LNCAP (cell line): ENCODE measurements around the gene RAB11FIP4.

Experiments
- CTCF ChIP-seq: fragments of 450-650 bp; IDR thresholded peaks from 2 replicates; pipeline ENCODE4 v1.5.1; 2017; ENCODE audit warnings: mild to moderate bottlenecking

Gene RAB11FIP4

GRCh38 chr17:31398381-31399311 is 7.2 kb downstream of the RAB11FIP4 start:
- no peak for TF ChIP-seq CTCF

GRCh38 chr17:31400481-31400950 is 9.0 kb downstream of the RAB11FIP4 start:
- TF ChIP-seq CTCF: no peak

- TF ChIP-seq CTCF: no peak
Measured at GRCh38 chr17:31401456-31402254, 10.2 kb downstream of the RAB11FIP4 start.

GRCh38 chr17:31404028-31404949 is 12.8 kb downstream of the RAB11FIP4 start:
- TF ChIP-seq CTCF: no peak

GRCh38 chr17:31405890-31406371 is 14.5 kb downstream of the RAB11FIP4 start:
- no peak for TF ChIP-seq CTCF

GRCh38 chr17:31408586-31408985 is 17.1 kb downstream of the RAB11FIP4 start:
- no peak for TF ChIP-seq CTCF
